SK-N-SH (cell line): ENCODE results near the gene DOCK10. TPM values are rescaled to one million over a fixed set of nuclear protein-coding genes. Genes with fewer than 3 reads are reported as not detected.

Source experiments
- CTCF ChIA-PET: fragments of 300-600, 350-600 bp; formaldehyde crosslinking; extraction: SDS; loops from one replicate; lab custom pipeline; 2021; lab: Yijun Ruan, JAX
- POLR2A ChIA-PET: fragments of 350-600 bp; sonication (Branson Sonifier 250); formaldehyde crosslinking; extraction: SDS; loops from one replicate; lab custom pipeline; 2020; ENCODE audit warnings: antibody characterized with exemption, inconsistent platforms; lab: Yijun Ruan, JAX
- DNase-seq: peaks from one replicate; pipeline ENCODE4 v3.0.0; 2012
- H2AFZ ChIP-seq: fragments of 200-600 bp; sonication (generic); 2 replicates; pipeline ENCODE4 v1.8.1; 2016; ENCODE audit warnings: antibody characterized with exemption, mild to moderate bottlenecking, low read depth
- H3F3A ChIP-seq: fragments of 200-600 bp; sonication (generic); replicated peaks from 2 replicates; pipeline ENCODE3; 2016; ENCODE audit warnings: antibody characterized with exemption, mild to moderate bottlenecking; ENCODE audit not compliant: insufficient read depth
- H3K27ac ChIP-seq, 2 experiments: fragments of 200-500 bp in 1 of 2; fragments of 200-600 bp in 1 of 2; sonication (Bioruptor generic) in 1 of 2; sonication (generic), shearing (Covaris generic) in 1 of 2; 2 replicates each; pipeline versions ENCODE4 v1.5.1 to v1.6.1; 2014 to 2016; ENCODE audit warnings: low read depth in 2 of 2, inconsistent platforms in 1 of 2, low read length in 1 of 2, mild to moderate bottlenecking in 1 of 2, mixed read lengths in 1 of 2
- H3K27me3 ChIP-seq: fragments of 200-600 bp; sonication (generic), shearing (Covaris generic); 2 replicates; pipeline ENCODE4 v1.6.1; 2016; ENCODE audit warnings: mixed run types; ENCODE audit not compliant: insufficient read depth
- H3K36me3 ChIP-seq, 2 experiments: fragments of 200-500 bp in 1 of 2; fragments of 200-600 bp in 1 of 2; sonication (Bioruptor generic) in 1 of 2; sonication (generic) in 1 of 2; replicated peaks in 1 of 2; 2 replicates each; pipeline versions ENCODE3 to v1.5.1; 2014 to 2016; ENCODE audit warnings: low read length in 1 of 2, mild to moderate bottlenecking in 1 of 2; ENCODE audit not compliant: insufficient read depth in 2 of 2, control insufficient read depth in 1 of 2
- H3K4me1 ChIP-seq, 2 experiments: fragments of 200-500 bp in 1 of 2; fragments of 200-600 bp in 1 of 2; sonication (Bioruptor generic) in 1 of 2; sonication (generic), shearing (Covaris generic) in 1 of 2; 2 replicates each; pipeline versions ENCODE4 v1.5.1 to v1.6.1; 2014 to 2016; ENCODE audit warnings: low read depth in 1 of 2, low read length in 1 of 2, mixed run types in 1 of 2; ENCODE audit not compliant: insufficient read depth in 2 of 2, control insufficient read depth in 1 of 2
- H3K4me2 ChIP-seq: fragments of 200-600 bp; sonication (generic), shearing (Covaris generic); 2 replicates; pipeline ENCODE4 v1.6.1; 2017; ENCODE audit warnings: mixed run types
- H3K4me3 ChIP-seq, 2 experiments: fragments of 200-500 bp in 1 of 2; fragments of 200-600 bp in 1 of 2; sonication (Bioruptor generic) in 1 of 2; sonication (generic), shearing (Covaris generic) in 1 of 2; 2 replicates each; pipeline versions ENCODE4 v1.5.1 to v1.8.1; 2014 to 2016; ENCODE audit warnings: low read depth in 2 of 2, inconsistent platforms in 1 of 2, low read length in 1 of 2, mild to moderate bottlenecking in 1 of 2, mixed read lengths in 1 of 2, moderate library complexity in 1 of 2
- H3K79me2 ChIP-seq: fragments of 200-600 bp; sonication (generic); 2 replicates; pipeline ENCODE4 v1.8.1; 2017; ENCODE audit warnings: mild to moderate bottlenecking; ENCODE audit not compliant: insufficient read depth
- H3K9ac ChIP-seq: fragments of 200-600 bp; sonication (generic); 2 replicates; pipeline ENCODE4 v1.6.1; 2017; ENCODE audit warnings: mixed run types
- H3K9me2 ChIP-seq: fragments of 200-600 bp; sonication (generic); 2 replicates; pipeline ENCODE4 v1.6.1; 2017; ENCODE audit warnings: mixed run types
- H3K9me3 ChIP-seq: fragments of 200-600 bp; sonication (generic); 2 replicates; pipeline ENCODE4 v1.6.1; 2017; ENCODE audit warnings: mixed run types, mild to moderate bottlenecking, moderate library complexity
- H4K20me1 ChIP-seq: fragments of 200-600 bp; sonication (generic); 2 replicates; pipeline ENCODE4 v1.6.1; 2017; ENCODE audit warnings: mild to moderate bottlenecking, mixed run types; ENCODE audit not compliant: insufficient read depth
- CTCF ChIP-seq: fragments of 200-600 bp; sonication (generic); IDR thresholded peaks from 2 replicates; pipeline ENCODE4 v1.6.1; 2017; ENCODE audit warnings: antibody characterized with exemption, mild to moderate bottlenecking, moderate library complexity
- EP300 ChIP-seq, 2 experiments: IDR thresholded peaks; 2 replicates each; pipeline versions ENCODE4 v1.4.0 to v1.6.1; 2012; ENCODE audit warnings: borderline replicate concordance in 1 of 2, low read depth in 1 of 2, low read length in 1 of 2
- FOSL2 ChIP-seq: IDR thresholded peaks from 2 replicates; pipeline ENCODE4 v1.4.0; 2012; ENCODE audit warnings: low read depth, mild to moderate bottlenecking, moderate library complexity, borderline replicate concordance
- GATA2 ChIP-seq: sonication (generic); formaldehyde crosslinking; IDR thresholded peaks from 2 replicates; pipeline ENCODE4 v1.5.0; 2020; ENCODE audit warnings: mild to moderate bottlenecking, missing genetic modification reagents
- IRF3 ChIP-seq: fragments of 150-350 bp; IDR thresholded peaks from 2 replicates; pipeline ENCODE4 v1.6.1; 2016; ENCODE audit warnings: mild to moderate bottlenecking, low read depth, low read length
- RAD21 ChIP-seq: IDR thresholded peaks from 2 replicates; pipeline ENCODE4 v1.6.1; 2012; ENCODE audit warnings: mild to moderate bottlenecking, low read length
- SIN3A ChIP-seq: IDR thresholded peaks from 2 replicates; pipeline ENCODE4 v1.6.1; 2012; ENCODE audit warnings: low read depth, mild to moderate bottlenecking, low read length, moderate library complexity, borderline replicate concordance
- SMC3 ChIP-seq: IDR thresholded peaks from 2 replicates; pipeline ENCODE4 v1.6.1; 2012; ENCODE audit warnings: low read depth, low read length, improper control_type of control experiment
- TAF1 ChIP-seq: IDR thresholded peaks from 2 replicates; pipeline ENCODE4 v1.6.1; 2012; ENCODE audit warnings: low read depth, mild to moderate bottlenecking, low read length, moderate library complexity, borderline replicate concordance
- USF1 ChIP-seq: IDR thresholded peaks from 2 replicates; pipeline ENCODE4 v1.4.0; 2012; ENCODE audit warnings: low read depth, borderline replicate concordance
- USF2 ChIP-seq: fragments of 150-350 bp; IDR thresholded peaks from 2 replicates; pipeline ENCODE4 v1.6.1; 2017; ENCODE audit warnings: antibody characterized with exemption, low read length, low read depth, borderline replicate concordance
- WGBS: methylation state at CpG from one replicate; pipeline ENCODE4 v1.1.6; 2017; ENCODE audit warnings: low lambda C conversion rate; 5-methylcytosine and 5-hydroxymethylcytosine counted together
- polyA plus RNA-seq, 3 experiments: library from polyadenylated mRNA; depleted of rRNA; stranded (reverse); fragments of >200 nt; gene quantifications; 2 replicates each; pipeline ENCODE4 v1.2.3, GENCODE V29; 2012
- TF ChIP-seq, protein P1 (sequence below): IDR thresholded peaks from 2 replicates; pipeline ENCODE4 v1.6.1; 2012; ENCODE audit warnings: mild to moderate bottlenecking, low read depth, low read length, moderate library complexity
- TF ChIP-seq, protein P2 (sequence below): IDR thresholded peaks from 2 replicates; pipeline ENCODE4 v1.4.0; 2012; ENCODE audit warnings: low read depth

Gene DOCK10
- polyA plus RNA-seq, 1 of the 3 experiments (the other 2 are of a cell fraction), result 24.1 TPM

DNA sequence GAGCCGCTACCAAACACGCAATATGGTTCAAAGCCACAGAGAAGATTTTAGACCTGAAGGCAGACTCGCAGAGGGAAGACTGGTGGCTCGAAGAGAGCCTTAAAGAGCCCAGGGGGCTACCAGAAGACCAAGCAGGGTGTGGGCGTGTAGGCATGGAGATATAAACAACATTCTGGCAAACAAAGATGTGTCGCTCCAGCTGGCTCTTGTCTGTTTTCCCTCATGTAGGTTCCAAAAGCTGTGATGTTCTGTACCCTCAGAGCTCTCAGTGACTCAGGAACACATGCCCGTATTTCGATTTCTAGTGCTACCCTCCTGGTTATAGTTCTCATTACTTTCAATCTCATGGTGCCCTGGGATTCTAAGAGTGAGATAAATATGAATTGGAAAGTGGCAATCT, 44.5 kb downstream of the DOCK10 start:
- no peaks in the 10 kb centered on the region for H3K27me3 ChIP-seq
- no peak for DNase-seq
- H3K4me1 ChIP-seq, result peaks cover 0 to 4% of the 10 kb centered on the region in 2 experiments; a peak in 2 of 4 replicates
- no peaks in the 10 kb centered on the region for H3K9me3 ChIP-seq
- no peak overlapping the region for H2AFZ ChIP-seq
- no peaks in the 10 kb centered on the region for H3K9me2 ChIP-seq
- WGBS, result 97% methylated on average over 8 of the region's 8 CpGs
- no peak overlapping the region for H3K4me3 ChIP-seq
- no peak overlapping the region for H3K4me2 ChIP-seq
- H3K36me3 ChIP-seq, result no peaks in the 10 kb centered on the region
- H3K9ac ChIP-seq, result no peak overlapping the region
- no peaks in the 10 kb centered on the region for H4K20me1 ChIP-seq
- no peak for TF ChIP-seq USF2
- TF ChIP-seq, protein P1, sequence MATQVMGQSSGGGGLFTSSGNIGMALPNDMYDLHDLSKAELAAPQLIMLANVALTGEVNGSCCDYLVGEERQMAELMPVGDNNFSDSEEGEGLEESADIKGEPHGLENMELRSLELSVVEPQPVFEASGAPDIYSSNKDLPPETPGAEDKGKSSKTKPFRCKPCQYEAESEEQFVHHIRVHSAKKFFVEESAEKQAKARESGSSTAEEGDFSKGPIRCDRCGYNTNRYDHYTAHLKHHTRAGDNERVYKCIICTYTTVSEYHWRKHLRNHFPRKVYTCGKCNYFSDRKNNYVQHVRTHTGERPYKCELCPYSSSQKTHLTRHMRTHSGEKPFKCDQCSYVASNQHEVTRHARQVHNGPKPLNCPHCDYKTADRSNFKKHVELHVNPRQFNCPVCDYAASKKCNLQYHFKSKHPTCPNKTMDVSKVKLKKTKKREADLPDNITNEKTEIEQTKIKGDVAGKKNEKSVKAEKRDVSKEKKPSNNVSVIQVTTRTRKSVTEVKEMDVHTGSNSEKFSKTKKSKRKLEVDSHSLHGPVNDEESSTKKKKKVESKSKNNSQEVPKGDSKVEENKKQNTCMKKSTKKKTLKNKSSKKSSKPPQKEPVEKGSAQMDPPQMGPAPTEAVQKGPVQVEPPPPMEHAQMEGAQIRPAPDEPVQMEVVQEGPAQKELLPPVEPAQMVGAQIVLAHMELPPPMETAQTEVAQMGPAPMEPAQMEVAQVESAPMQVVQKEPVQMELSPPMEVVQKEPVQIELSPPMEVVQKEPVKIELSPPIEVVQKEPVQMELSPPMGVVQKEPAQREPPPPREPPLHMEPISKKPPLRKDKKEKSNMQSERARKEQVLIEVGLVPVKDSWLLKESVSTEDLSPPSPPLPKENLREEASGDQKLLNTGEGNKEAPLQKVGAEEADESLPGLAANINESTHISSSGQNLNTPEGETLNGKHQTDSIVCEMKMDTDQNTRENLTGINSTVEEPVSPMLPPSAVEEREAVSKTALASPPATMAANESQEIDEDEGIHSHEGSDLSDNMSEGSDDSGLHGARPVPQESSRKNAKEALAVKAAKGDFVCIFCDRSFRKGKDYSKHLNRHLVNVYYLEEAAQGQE, result no peak
- no peak for TF ChIP-seq GATA2 (CRISPR knock-in tag)
- TF ChIP-seq IRF3, result no peak
- TF ChIP-seq EP300 (IDR thresholded peaks at IDR 0.05; ENCODE audit: borderline replicate concordance in 1 of 2, low read depth in 1 of 2, low read length in 1 of 2), result no peak
- TF ChIP-seq USF1, result no peak
- TF ChIP-seq, protein P2, sequence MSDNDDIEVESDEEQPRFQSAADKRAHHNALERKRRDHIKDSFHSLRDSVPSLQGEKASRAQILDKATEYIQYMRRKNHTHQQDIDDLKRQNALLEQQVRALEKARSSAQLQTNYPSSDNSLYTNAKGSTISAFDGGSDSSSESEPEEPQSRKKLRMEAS, result no peak
- no peak for TF ChIP-seq SMC3
- TF ChIP-seq SIN3A, result no peak
- TF ChIP-seq FOSL2, result no peak
- no peak for TF ChIP-seq CTCF
- no peak for TF ChIP-seq TAF1
- TF ChIP-seq RAD21, result no peak
- POLR2A ChIA-PET, result interaction anchor here (1.0 kb wide), 1 partner anchor 16 kb away, joined by 3 read pairs; no protein-coding TSS in a partner anchor
- peaks cover 25% of the 10 kb centered on the region for H3K79me2 ChIP-seq
- CTCF ChIA-PET, result interaction anchor here (8.1 kb wide), 1 partner anchor 16 kb away, joined by 78 read pairs; no protein-coding TSS in a partner anchor
- H3K27ac ChIP-seq, result no peak overlapping the region
- no peaks in the 10 kb centered on the region for H3F3A ChIP-seq
